ENCODE results near the gene CCDC59.

- no peak for TF ChIP-seq POLR2AphosphoS5 (IDR thresholded peaks at IDR 0.05)
- no peak for TF ChIP-seq CTCF (IDR thresholded peaks at IDR 0.05; ENCODE audit: poor library complexity, severe bottlenecking)
- no peak for TF ChIP-seq EP300 (conservative IDR thresholded peaks at IDR 0.05; ENCODE audit: poor library complexity, severe bottlenecking)
- TF ChIP-seq REST (IDR thresholded peaks at IDR 0.05; ENCODE audit: borderline replicate concordance) = no peak
- TF ChIP-seq TAF1 (IDR thresholded peaks at IDR 0.05; ENCODE audit: low read depth) = no peak
- no peak for TF ChIP-seq EZH2 (IDR thresholded peaks at IDR 0.05; ENCODE audit: borderline replicate concordance, insufficient read depth, low read length, poor library complexity, severe bottlenecking)
- no peak for TF ChIP-seq SMC3 (conservative IDR thresholded peaks at IDR 0.05; ENCODE audit: poor library complexity)
- no peak for TF ChIP-seq RAD21 (conservative IDR thresholded peaks at IDR 0.05)
Observed at GRCh38 chr12:82314406-82314892, 43.7 kb downstream of the CCDC59 start.
